K562 (cell line): ENCODE data around the gene NDST4.

Source experiments
- CCNT2 ChIP-seq: IDR thresholded peaks from 2 replicates; pipeline ENCODE4 v1.6.1; 2011; ENCODE audit warnings: borderline replicate concordance, low read depth, mild to moderate bottlenecking, moderate library complexity, mixed read lengths, low read length; ENCODE audit not compliant: insufficient read length; ENCODE audit errors: extremely low read depth
- CHAMP1 ChIP-seq: fragments of 450-650 bp; IDR thresholded peaks from 2 replicates; pipeline ENCODE4 v1.6.1; 2016; ENCODE audit warnings: mild to moderate bottlenecking
- CTCF ChIP-seq, 3 experiments: IDR thresholded peaks in 2 of 3; conservative IDR thresholded peaks in 1 of 3; 2 replicates each; pipeline ENCODE4 v1.5.1; 2011 to 2012; ENCODE audit warnings: low read length in 3 of 3, mild to moderate bottlenecking in 3 of 3, control low read depth in 2 of 3, improper control_type of control experiment in 1 of 3, inconsistent platforms in 1 of 3, low read depth in 1 of 3, mixed read lengths in 1 of 3, moderate library complexity in 1 of 3; ENCODE audit not compliant: insufficient read depth in 2 of 3
- EZH2 ChIP-seq: IDR thresholded peaks from 2 replicates; pipeline ENCODE4 v1.6.1; 2012; ENCODE audit warnings: low read depth, mild to moderate bottlenecking, inconsistent platforms, low read length, borderline replicate concordance
- FUS ChIP-seq: fragments of 200-400 bp; formaldehyde crosslinking; optimal IDR thresholded peaks from 2 replicates; pipeline ENCODE3; 2017; ENCODE audit warnings: low read depth, low read length
- JUND ChIP-seq, 2 experiments: IDR thresholded peaks; 2 replicates in 1 of 2; 3 replicates in 1 of 2; pipeline ENCODE4 v1.6.1; 2011; ENCODE audit warnings: borderline replicate concordance in 2 of 2, low read depth in 2 of 2, low read length in 2 of 2, improper control_type of control experiment in 1 of 2, missing biosample characterization in 1 of 2, missing genetic modification characterization in 1 of 2, missing genetic modification reagents in 1 of 2
- KDM2B ChIP-seq: fragments of 250-450 bp; sonication (Bioruptor Pico); IDR thresholded peaks from 2 replicates; pipeline ENCODE4 v1.8.0; 2021; ENCODE audit warnings: mild to moderate bottlenecking, moderate library complexity
- MAFK ChIP-seq: IDR thresholded peaks from 2 replicates; pipeline ENCODE4 v1.6.1; 2011; ENCODE audit warnings: low read length, improper control_type of control experiment
- PHF8 ChIP-seq: fragments of 200-600 bp; sonication (generic); IDR thresholded peaks from 2 replicates; pipeline ENCODE4 v1.6.1; 2012; ENCODE audit warnings: mixed run types, mild to moderate bottlenecking, inconsistent platforms, low read length, moderate library complexity, borderline replicate concordance
- RBM17 ChIP-seq: fragments of 200-400 bp; formaldehyde crosslinking; IDR thresholded peaks from 2 replicates; pipeline ENCODE4 v1.6.1; 2017; ENCODE audit warnings: low read depth, mild to moderate bottlenecking, low read length, borderline replicate concordance
- RFX7 ChIP-seq: fragments of 250-450 bp; sonication (Bioruptor Pico); IDR thresholded peaks from 2 replicates; pipeline ENCODE4 v1.5.1; 2021; ENCODE audit warnings: mild to moderate bottlenecking
- SIN3A ChIP-seq, 2 experiments: fragments of 150-350 bp in 1 of 2; IDR thresholded peaks; 2 replicates each; pipeline ENCODE4 v1.6.1; 2011 to 2016; ENCODE audit warnings: borderline replicate concordance in 2 of 2, low read depth in 2 of 2, low read length in 2 of 2, mild to moderate bottlenecking in 2 of 2, moderate library complexity in 2 of 2; ENCODE audit not compliant: control insufficient read depth in 1 of 2
- TAF1 ChIP-seq: IDR thresholded peaks from 2 replicates; pipeline ENCODE4 v1.6.1; 2011; ENCODE audit warnings: mild to moderate bottlenecking, low read length, moderate library complexity; ENCODE audit not compliant: insufficient read depth, control insufficient read depth, severe bottlenecking; ENCODE audit errors: extremely low read depth
- ZBTB9 ChIP-seq: fragments of 450-650 bp; formaldehyde crosslinking; IDR thresholded peaks from 2 replicates; pipeline ENCODE4 v1.4.0; 2020; ENCODE audit warnings: mild to moderate bottlenecking, moderate library complexity

- TF ChIP-seq FUS (no peak), MAFK (no peak), CCNT2 (no peak), KDM2B (CRISPR knock-in tag) (no peak), CTCF (IDR thresholded peaks at IDR 0.05 in 2 of 3, conservative IDR thresholded peaks at IDR 0.05 in 1 of 3; ENCODE audit: insufficient read depth in 2 of 3, low read depth in 1 of 3, low read length in 3 of 3) (no peak), RFX7 (CRISPR knock-in tag) (no peak), SIN3A (IDR thresholded peaks at IDR 0.05; ENCODE audit: borderline replicate concordance in 2 of 2, control insufficient read depth in 1 of 2, low read depth in 2 of 2, low read length in 2 of 2) (no peak), RBM17 (no peak), JUND (IDR thresholded peaks at IDR 0.05; ENCODE audit: borderline replicate concordance, low read depth, low read length) (no peak), JUND (tag; IDR thresholded peaks at IDR 0.05; ENCODE audit: borderline replicate concordance, low read depth, low read length) (no peak), CHAMP1 (no peak), EZH2 (no peak), ZBTB9 (CRISPR knock-in tag) (no peak), PHF8 (no peak), TAF1 (no peak)
Measured at GRCh38 chr4:114945616-114946015, 167.8 kb downstream of the NDST4 start.
